Mesendoderm (in vitro differentiated cells): ENCODE data around the gene PROC.
A peak's percentile ranks its signal among the peaks of the same experiment; 100 is the strongest.

Experiments used
- DNase-seq: peaks from one replicate; pipeline ENCODE4 v3.0.0; 2013
- H2AK5ac ChIP-seq: 2 replicates; pipeline ENCODE4 v1.6.1; 2013; ENCODE audit warnings: low read length, inconsistent platforms
- H2BK120ac ChIP-seq: 2 replicates; pipeline ENCODE4 v1.6.1; 2013; ENCODE audit warnings: low read depth, mild to moderate bottlenecking, low read length, moderate library complexity, mixed read lengths
- H2BK15ac ChIP-seq: replicated peaks from 2 replicates; pipeline ENCODE4 v1.6.1; 2013; ENCODE audit warnings: low read depth, mild to moderate bottlenecking, moderate library complexity
- H2BK5ac ChIP-seq: 2 replicates; pipeline ENCODE4 v1.6.1; 2013; ENCODE audit warnings: low read length, inconsistent platforms
- H3K18ac ChIP-seq: 2 replicates; pipeline ENCODE4 v1.6.1; 2013; ENCODE audit warnings: mild to moderate bottlenecking, low read length, mixed read lengths
- H3K23ac ChIP-seq: one replicate; pipeline ENCODE4 v1.6.1; 2013; ENCODE audit warnings: low read length
- H3K27ac ChIP-seq: 2 replicates; pipeline ENCODE4 v1.5.1; 2013; ENCODE audit warnings: low read depth, mild to moderate bottlenecking, inconsistent platforms, low read length, moderate library complexity
- H3K27me3 ChIP-seq: 2 replicates; pipeline ENCODE4 v1.6.1; 2013; ENCODE audit warnings: low read length, control low read depth, mild to moderate bottlenecking, inconsistent platforms; ENCODE audit not compliant: insufficient read depth, poor library complexity
- H3K36me3 ChIP-seq: 2 replicates; pipeline ENCODE4 v1.6.1; 2013; ENCODE audit warnings: low read length, inconsistent platforms; ENCODE audit not compliant: control insufficient read depth, insufficient read depth
- H3K4ac ChIP-seq: one replicate; pipeline ENCODE4 v1.6.1; 2013; ENCODE audit warnings: low read depth, mild to moderate bottlenecking, low read length, moderate library complexity
- H3K4me1 ChIP-seq: 2 replicates; pipeline ENCODE4 v1.6.1; 2013; ENCODE audit warnings: low read depth, low read length, inconsistent platforms; ENCODE audit not compliant: control insufficient read depth
- H3K4me2 ChIP-seq: 2 replicates; pipeline ENCODE4 v1.6.1; 2013; ENCODE audit warnings: low read length
- H3K4me3 ChIP-seq: 2 replicates; pipeline ENCODE4 v1.5.1; 2013; ENCODE audit warnings: mild to moderate bottlenecking, low read length
- H3K56ac ChIP-seq: one replicate; pipeline ENCODE4 v1.6.1; 2013; ENCODE audit warnings: low read length
- H3K79me1 ChIP-seq: 2 replicates; pipeline ENCODE4 v1.6.1; 2013; ENCODE audit warnings: low read length, inconsistent platforms
- H3K79me2 ChIP-seq: 2 replicates; pipeline ENCODE4 v1.6.1; 2013; ENCODE audit warnings: mild to moderate bottlenecking, low read length; ENCODE audit not compliant: control insufficient read depth, insufficient read depth
- H3K9ac ChIP-seq: 2 replicates; pipeline ENCODE4 v1.6.1; 2013; ENCODE audit warnings: low read length, inconsistent platforms
- H4K5ac ChIP-seq: one replicate; pipeline ENCODE4 v1.6.1; 2013; ENCODE audit warnings: low read length
- H4K8ac ChIP-seq: one replicate; pipeline ENCODE4 v1.6.1; 2013; ENCODE audit warnings: low read depth, mild to moderate bottlenecking, control low read depth, low read length, moderate library complexity
- WGBS: extraction: QIAGEN DNeasy Blood & Tissue Kit; methylation state at CpG from one replicate; pipeline ENCODE4 v1.1.7; 2013; ENCODE audit warnings: low lambda C conversion rate, missing lambda C conversion rate; ENCODE audit not compliant: insufficient coverage; ENCODE audit errors: extremely low coverage; 5-methylcytosine and 5-hydroxymethylcytosine counted together

PROC gene

DNA sequence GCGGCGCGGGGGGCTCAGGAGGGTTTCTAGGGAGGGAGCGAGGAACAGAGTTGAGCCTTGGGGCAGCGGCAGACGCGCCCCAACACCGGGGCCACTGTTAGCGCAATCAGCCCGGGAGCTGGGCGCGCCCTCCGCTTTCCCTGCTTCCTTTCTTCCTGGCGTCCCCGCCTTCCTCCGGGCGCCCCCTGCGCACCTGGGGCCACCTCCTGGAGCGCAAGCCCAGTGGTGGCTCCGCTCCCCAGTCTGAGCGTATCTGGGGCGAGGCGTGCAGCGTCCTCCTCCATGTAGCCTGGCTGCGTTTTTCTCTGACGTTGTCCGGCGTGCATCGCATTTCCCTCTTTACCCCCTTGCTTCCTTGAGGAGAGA, 5.2 kb downstream of the PROC start:
- Histone ChIP-seq H3K27me3 (no peaks in the 10 kb centered on the region), H4K5ac (no peak overlapping the region), H4K8ac (no peak overlapping the region), H3K4me1 (no peaks in the 10 kb centered on the region), H3K18ac (no peak overlapping the region), H3K79me1 (no peaks in the 10 kb centered on the region), H2BK15ac (no peak overlapping the region), H2BK5ac (no peak overlapping the region), H3K27ac (no peak overlapping the region), H3K79me2 (no peaks in the 10 kb centered on the region), H3K4ac (no peak overlapping the region), H3K4me3 (no peak overlapping the region), H2AK5ac (no peak overlapping the region), H3K9ac (peak overlapping the region; percentile 57), H3K36me3 (no peaks in the 10 kb centered on the region), H2BK120ac (no peak overlapping the region), H3K4me2 (peak overlapping the region; percentile 78), H3K56ac (peak overlapping the region; percentile 70), H3K23ac (no peak overlapping the region)
- no peak for DNase-seq
- no CpG with 5 or more reads among the region's 29 CpGs for WGBS

DNA sequence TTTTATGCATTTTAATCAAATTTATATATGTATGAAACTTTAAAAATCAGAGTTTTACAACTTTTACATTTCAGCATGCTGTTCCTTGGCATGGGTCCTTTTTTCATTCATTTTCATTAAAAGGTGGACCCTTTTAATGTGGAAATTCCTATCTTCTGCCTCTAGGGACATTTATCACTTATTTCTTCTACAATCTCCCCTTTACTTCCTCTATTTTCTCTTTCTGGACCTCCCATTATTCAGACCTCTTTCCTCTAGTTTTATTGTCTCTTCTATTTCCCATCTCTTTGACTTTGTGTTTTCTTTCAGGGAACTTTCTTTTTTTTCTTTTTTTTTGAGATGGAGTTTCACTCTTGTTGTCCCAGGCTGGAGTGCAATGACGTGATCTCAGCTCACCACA, 5.7 kb downstream of the PROC start:
- no peaks in the 10 kb centered on the region for H3K79me2 ChIP-seq
- H3K23ac ChIP-seq = no peak overlapping the region
- no peak for DNase-seq
- no peaks in the 10 kb centered on the region for H3K4me1 ChIP-seq
- no peaks in the 10 kb centered on the region for H3K27me3 ChIP-seq
- no peaks in the 10 kb centered on the region for H3K79me1 ChIP-seq
- H4K5ac ChIP-seq = no peak overlapping the region
- H3K18ac ChIP-seq = no peak overlapping the region
- no peak overlapping the region for H3K56ac ChIP-seq
- H3K9ac ChIP-seq = no peak overlapping the region
- H3K4me2 ChIP-seq = no peak overlapping the region
- no peak overlapping the region for H3K4me3 ChIP-seq
- no peaks in the 10 kb centered on the region for H3K36me3 ChIP-seq
- WGBS = no CpG with 5 or more reads among the region's 1 CpG
- H2BK120ac ChIP-seq = no peak overlapping the region
- no peak overlapping the region for H2BK15ac ChIP-seq
- no peak overlapping the region for H3K4ac ChIP-seq
- no peak overlapping the region for H4K8ac ChIP-seq
- H3K27ac ChIP-seq = no peak overlapping the region
- no peak overlapping the region for H2AK5ac ChIP-seq
- H2BK5ac ChIP-seq = no peak overlapping the region

DNA sequence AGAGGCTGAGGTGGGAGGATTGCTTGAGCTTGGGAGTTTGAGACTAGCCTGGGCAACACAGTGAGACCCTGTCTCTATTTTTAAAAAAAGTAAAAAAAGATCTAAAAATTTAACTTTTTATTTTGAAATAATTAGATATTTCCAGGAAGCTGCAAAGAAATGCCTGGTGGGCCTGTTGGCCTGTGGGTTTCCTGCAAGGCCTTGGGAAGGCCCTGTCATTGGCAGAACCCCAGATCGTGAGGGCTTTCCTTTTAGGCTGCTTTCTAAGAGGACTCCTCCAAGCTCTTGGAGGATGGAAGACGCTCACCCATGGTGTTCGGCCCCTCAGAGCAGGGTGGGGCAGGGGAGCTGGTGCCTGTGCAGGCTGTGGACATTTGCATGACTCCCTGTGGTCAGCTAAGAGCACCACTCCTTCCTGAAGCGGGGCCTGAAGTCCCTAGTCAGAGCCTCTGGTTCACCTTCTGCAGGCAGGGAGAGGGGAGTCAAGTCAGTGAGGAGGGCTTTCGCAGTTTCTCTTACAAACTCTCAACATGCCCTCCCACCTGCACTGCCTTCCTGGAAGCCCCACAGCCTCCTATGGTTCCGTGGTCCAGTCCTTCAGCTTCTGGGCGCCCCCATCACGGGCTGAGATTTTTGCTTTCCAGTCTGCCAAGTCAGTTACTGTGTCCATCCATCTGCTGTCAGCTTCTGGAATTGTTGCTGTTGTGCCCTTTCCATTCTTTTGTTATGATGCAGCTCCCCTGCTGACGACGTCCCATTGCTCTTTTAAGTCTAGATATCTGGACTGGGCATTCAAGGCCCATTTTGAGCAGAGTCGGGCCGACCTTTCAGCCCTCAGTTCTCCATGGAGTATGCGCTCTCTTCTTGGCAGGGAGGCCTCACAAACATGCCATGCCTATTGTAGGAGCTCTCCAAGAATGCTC, 6.6 kb downstream of the PROC start:
- Histone ChIP-seq H2BK120ac (no peak overlapping the region), H2AK5ac (no peak overlapping the region), H4K5ac (no peak overlapping the region), H3K79me2 (no peaks in the 10 kb centered on the region), H3K79me1 (no peaks in the 10 kb centered on the region), H3K9ac (no peak overlapping the region), H2BK15ac (no peak overlapping the region), H3K56ac (no peak overlapping the region), H3K27me3 (no peaks in the 10 kb centered on the region), H3K4ac (no peak overlapping the region), H3K23ac (no peak overlapping the region), H3K4me3 (no peak overlapping the region), H2BK5ac (no peak overlapping the region), H3K4me2 (no peak overlapping the region), H3K27ac (no peak overlapping the region), H3K4me1 (no peaks in the 10 kb centered on the region), H3K36me3 (no peaks in the 10 kb centered on the region), H3K18ac (no peak overlapping the region), H4K8ac (no peak overlapping the region)
- WGBS = no CpG with 5 or more reads among the region's 13 CpGs
- no peak for DNase-seq

DNA sequence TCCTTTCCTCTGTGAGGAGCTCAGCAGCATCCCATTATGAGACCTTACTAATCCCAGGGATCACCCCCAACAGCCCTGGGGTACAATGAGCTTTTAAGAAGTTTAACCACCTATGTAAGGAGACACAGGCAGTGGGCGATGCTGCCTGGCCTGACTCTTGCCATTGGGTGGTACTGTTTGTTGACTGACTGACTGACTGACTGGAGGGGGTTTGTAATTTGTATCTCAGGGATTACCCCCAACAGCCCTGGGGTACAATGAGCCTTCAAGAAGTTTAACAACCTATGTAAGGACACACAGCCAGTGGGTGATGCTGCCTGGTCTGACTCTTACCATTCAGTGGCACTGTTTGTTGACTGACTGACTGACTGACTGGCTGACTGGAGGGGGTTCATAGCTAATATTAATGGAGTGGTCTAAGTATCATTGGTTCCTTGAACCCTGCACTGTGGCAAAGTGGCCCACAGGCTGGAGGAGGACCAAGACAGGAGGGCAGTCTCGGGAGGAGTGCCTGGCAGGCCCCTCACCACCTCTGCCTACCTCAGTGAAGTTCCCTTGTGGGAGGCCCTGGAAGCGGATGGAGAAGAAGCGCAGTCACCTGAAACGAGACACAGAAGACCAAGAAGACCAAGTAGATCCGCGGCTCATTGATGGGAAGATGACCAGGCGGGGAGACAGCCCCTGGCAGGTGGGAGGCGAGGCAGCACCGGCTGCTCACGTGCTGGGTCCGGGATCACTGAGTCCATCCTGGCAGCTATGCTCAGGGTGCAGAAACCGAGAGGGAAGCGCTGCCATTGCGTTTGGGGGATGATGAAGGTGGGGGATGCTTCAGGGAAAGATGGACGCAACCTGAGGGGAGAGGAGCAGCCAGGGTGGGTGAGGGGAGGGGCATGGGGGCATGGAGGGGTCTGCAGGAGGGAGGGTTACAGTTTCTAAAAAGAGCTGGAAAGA, 7.6 kb downstream of the PROC start:
- Histone ChIP-seq H3K56ac (no peak overlapping the region), H3K4ac (no peak overlapping the region), H2BK5ac (no peak overlapping the region), H3K4me1 (no peaks in the 10 kb centered on the region), H3K18ac (no peak overlapping the region), H3K23ac (no peak overlapping the region), H3K79me1 (no peaks in the 10 kb centered on the region), H2BK120ac (no peak overlapping the region), H3K27ac (no peak overlapping the region), H4K5ac (no peak overlapping the region), H2AK5ac (no peak overlapping the region), H3K79me2 (no peaks in the 10 kb centered on the region), H3K9ac (no peak overlapping the region), H4K8ac (no peak overlapping the region), H3K4me3 (no peak overlapping the region), H3K27me3 (no peaks in the 10 kb centered on the region), H2BK15ac (no peak overlapping the region), H3K4me2 (no peak overlapping the region), H3K36me3 (no peaks in the 10 kb centered on the region)
- no CpG with 5 or more reads among the region's 16 CpGs for WGBS
- DNase-seq = no peak

DNA sequence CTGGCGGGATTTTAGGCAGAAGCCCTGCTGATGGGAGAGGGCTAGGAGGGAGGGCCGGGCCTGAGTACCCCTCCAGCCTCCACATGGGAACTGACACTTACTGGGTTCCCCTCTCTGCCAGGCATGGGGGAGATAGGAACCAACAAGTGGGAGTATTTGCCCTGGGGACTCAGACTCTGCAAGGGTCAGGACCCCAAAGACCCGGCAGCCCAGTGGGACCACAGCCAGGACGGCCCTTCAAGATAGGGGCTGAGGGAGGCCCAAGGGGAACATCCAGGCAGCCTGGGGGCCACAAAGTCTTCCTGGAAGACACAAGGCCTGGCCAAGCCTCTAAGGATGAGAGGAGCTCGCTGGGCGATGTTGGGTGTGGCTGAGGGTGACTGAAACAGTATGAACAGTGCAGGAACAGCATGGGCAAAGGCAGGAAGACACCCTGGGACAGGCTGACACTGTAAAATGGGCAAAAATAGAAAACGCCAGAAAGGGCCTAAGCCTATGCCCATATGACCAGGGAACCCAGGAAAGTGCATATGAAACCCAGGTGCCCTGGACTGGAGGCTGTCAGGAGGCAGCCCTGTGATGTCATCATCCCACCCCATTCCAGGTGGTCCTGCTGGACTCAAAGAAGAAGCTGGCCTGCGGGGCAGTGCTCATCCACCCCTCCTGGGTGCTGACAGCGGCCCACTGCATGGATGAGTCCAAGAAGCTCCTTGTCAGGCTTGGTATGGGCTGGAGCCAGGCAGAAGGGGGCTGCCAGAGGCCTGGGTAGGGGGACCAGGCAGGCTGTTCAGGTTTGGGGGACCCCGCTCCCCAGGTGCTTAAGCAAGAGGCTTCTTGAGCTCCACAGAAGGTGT, 8.5 kb downstream of the PROC start:
- no peak for DNase-seq
- no CpG with 5 or more reads among the region's 10 CpGs for WGBS
- no peaks in the 10 kb centered on the region for H3K4me1 ChIP-seq
- H4K5ac ChIP-seq = no peak overlapping the region
- no peak overlapping the region for H3K9ac ChIP-seq
- H2BK120ac ChIP-seq = no peak overlapping the region
- no peak overlapping the region for H3K4me2 ChIP-seq
- H3K36me3 ChIP-seq = no peaks in the 10 kb centered on the region
- H2AK5ac ChIP-seq = no peak overlapping the region
- H3K4me3 ChIP-seq = no peak overlapping the region
- H3K27me3 ChIP-seq = no peaks in the 10 kb centered on the region
- H3K4ac ChIP-seq = no peak overlapping the region
- no peak overlapping the region for H4K8ac ChIP-seq
- no peaks in the 10 kb centered on the region for H3K79me2 ChIP-seq
- no peak overlapping the region for H2BK5ac ChIP-seq
- H3K79me1 ChIP-seq = no peaks in the 10 kb centered on the region
- no peak overlapping the region for H2BK15ac ChIP-seq
- no peak overlapping the region for H3K23ac ChIP-seq
- no peak overlapping the region for H3K27ac ChIP-seq
- no peak overlapping the region for H3K18ac ChIP-seq
- no peak overlapping the region for H3K56ac ChIP-seq
